HepG2 (cell line): Measurements from ENCODE around the gene CKLF. TPM values are rescaled to one million over a fixed set of nuclear protein-coding genes. Genes with fewer than 3 reads are reported as not detected.

ENCODE experiments used
- ATAC-seq: fragments of 200-7000 bp; cut with Tn5 transposase; 3 replicates; pipeline ENCODE4 v1.9.1; 2020; ENCODE audit warnings: mild to moderate bottlenecking, moderate library complexity
- BruUV-seq: library from RNA; stranded (reverse); fragments of 400-500 nt; replicated peaks from 2 replicates; lab custom pipeline; 2021; lab: Mats Ljungman, UMichigan
- CTCF ChIA-PET: fragments of 300-600 bp; formaldehyde crosslinking; extraction: SDS; loops from one replicate; lab custom pipeline; 2021; ENCODE audit warnings: low total read pairs, inconsistent platforms, low intra/inter-chr PET ratio; lab: Yijun Ruan, JAX
- POLR2A ChIA-PET: fragments of 350-600 bp; sonication (Branson Sonifier 250); formaldehyde crosslinking; loops from one replicate; lab custom pipeline; 2020; ENCODE audit warnings: antibody characterized with exemption, inconsistent platforms; lab: Yijun Ruan, JAX
- DNase-seq: peaks from one replicate; pipeline ENCODE4 v3.0.0-alpha.2; 2015; ENCODE audit warnings: low spot score
- FAIRE-seq: peaks from 3 replicates; lab custom pipeline; 2011; peaks lifted over from hg19 to GRCh38; lab: Jason Lieb, UNC
- H2AFZ ChIP-seq: one replicate; pipeline ENCODE4 v1.6.1; 2011; ENCODE audit warnings: low read length, inconsistent platforms
- H3K27ac ChIP-seq: fragments of 300-600 bp; 3 replicates; pipeline ENCODE4 v1.8.0; 2011; ENCODE audit warnings: mixed run types, mild to moderate bottlenecking, mixed read lengths, low read length, inconsistent platforms; ENCODE audit not compliant: insufficient read depth; ENCODE audit errors: extremely low read length
- H3K27me3 ChIP-seq, 2 experiments: fragments of 200-600 bp in 1 of 2; 2 replicates in 1 of 2; 3 replicates in 1 of 2; pipeline versions ENCODE4 v1.6.0 to v1.8.0; 2011; ENCODE audit warnings: low read length in 2 of 2, mild to moderate bottlenecking in 2 of 2, moderate library complexity in 2 of 2, inconsistent platforms in 1 of 2; ENCODE audit not compliant: insufficient read depth in 2 of 2, control insufficient read depth in 1 of 2
- H3K36me3 ChIP-seq, 2 experiments: fragments of 200-600 bp in 1 of 2; replicated peaks in 1 of 2; 2 replicates in 1 of 2; 3 replicates in 1 of 2; pipeline versions ENCODE4 v1.5.1 to v1.8.0; 2011; ENCODE audit warnings: low read length in 2 of 2, inconsistent platforms in 1 of 2; ENCODE audit not compliant: insufficient read depth in 2 of 2, control insufficient read depth in 1 of 2
- H3K4me1 ChIP-seq: 2 replicates; pipeline ENCODE4 v1.5.1; 2012; ENCODE audit warnings: low read length, inconsistent platforms; ENCODE audit not compliant: insufficient read depth
- H3K4me2 ChIP-seq: 2 replicates; pipeline ENCODE4 v1.6.0; 2011; ENCODE audit warnings: low read depth, low read length, inconsistent platforms
- H3K4me3 ChIP-seq, 3 experiments: fragments of 200-600 bp in 1 of 3; sonication (generic), shearing (Covaris generic) in 1 of 3; replicated peaks in 1 of 3; 2 replicates each; pipeline ENCODE4 v1.5.1; 2011 to 2016; ENCODE audit warnings: low read length in 3 of 3, inconsistent platforms in 2 of 3, low read depth in 2 of 3, mild to moderate bottlenecking in 2 of 3, control low read depth in 1 of 3, mixed read lengths in 1 of 3; ENCODE audit not compliant: insufficient read depth in 1 of 3
- H3K79me2 ChIP-seq: one replicate; pipeline ENCODE4 v1.6.1; 2011; ENCODE audit warnings: low read length, inconsistent platforms; ENCODE audit not compliant: insufficient read depth
- H3K9ac ChIP-seq: 2 replicates; pipeline ENCODE4 v1.6.0; 2011; ENCODE audit warnings: mild to moderate bottlenecking, low read depth, low read length, inconsistent platforms; ENCODE audit not compliant: insufficient read depth
- H3K9me3 ChIP-seq: 2 replicates; pipeline ENCODE4 v1.5.1; 2012; ENCODE audit warnings: mild to moderate bottlenecking, low read length
- H4K20me1 ChIP-seq: 2 replicates; pipeline ENCODE4 v1.6.0; 2011; ENCODE audit warnings: inconsistent platforms, mild to moderate bottlenecking, low read length, moderate library complexity; ENCODE audit not compliant: insufficient read depth
- LBX2 ChIP-seq: sonication (generic); formaldehyde crosslinking; IDR thresholded peaks from 2 replicates; pipeline ENCODE4 v1.5.0; 2020; ENCODE audit warnings: missing genetic modification reagents, mild to moderate bottlenecking, borderline replicate concordance
- NRL ChIP-seq: sonication (generic); formaldehyde crosslinking; IDR thresholded peaks from 2 replicates; pipeline ENCODE4 v1.5.0; 2020; ENCODE audit warnings: missing genetic modification reagents, mild to moderate bottlenecking, moderate library complexity, borderline replicate concordance
- RARG ChIP-seq: sonication (generic); formaldehyde crosslinking; IDR thresholded peaks from 2 replicates; pipeline ENCODE4 v1.4.0; 2020; ENCODE audit warnings: low read depth, mild to moderate bottlenecking, missing genetic modification reagents
- SPEN ChIP-seq: sonication (generic); formaldehyde crosslinking; IDR thresholded peaks from 2 replicates; pipeline ENCODE4 v1.5.1; 2020; ENCODE audit warnings: low read depth, mild to moderate bottlenecking, missing genetic modification reagents
- ZNF337 ChIP-seq: sonication (generic); formaldehyde crosslinking; IDR thresholded peaks from 2 replicates; pipeline ENCODE4 v1.5.1; 2020; ENCODE audit warnings: missing genetic modification reagents, low read depth, mild to moderate bottlenecking, borderline replicate concordance
- ZNF703 ChIP-seq: sonication (generic); formaldehyde crosslinking; IDR thresholded peaks from 2 replicates; pipeline ENCODE4 v1.5.1; 2020; ENCODE audit warnings: missing genetic modification reagents, mild to moderate bottlenecking, moderate library complexity, borderline replicate concordance
- ZNF800 ChIP-seq: sonication (generic); formaldehyde crosslinking; IDR thresholded peaks from 2 replicates; pipeline ENCODE4 v1.4.0; 2020; ENCODE audit warnings: missing genetic modification reagents
- WGBS: methylation state at CpG from one replicate; pipeline ENCODE4 v1.1.6; 2017; ENCODE audit warnings: low lambda C conversion rate; 5-methylcytosine and 5-hydroxymethylcytosine counted together
- in situ Hi-C: cut with HindIII; loops from 2 replicates; pipeline ENCODE4 v1.10.0; 2017; ENCODE audit warnings: low pct_unique_long_range_greater_than_20kb; ENCODE audit not compliant: extremely low pct_ligation_motif_present
- intact Hi-C: fragments of 100-400 bp; cut with micrococcal nuclease; formaldehyde crosslinking; loops from one replicate; pipeline ENCODE4 v1.10.0; 2022; ENCODE audit not compliant: unreplicated experiment
- polyA plus RNA-seq, 8 experiments: library from polyadenylated mRNA; depleted of rRNA in 3 of 8; stranded (reverse) in 7 of 8; unstranded in 1 of 8; fragments of >200 nt; fragmentation: Illumina TruSeq in 4 of 8; extraction: Trizol in 4 of 8; gene quantifications; 2 replicates each; pipeline versions ENCODE4 v1.2.1 to v1.2.3, GENCODE V29; 2011 to 2016; ENCODE audit warnings: low read depth in 4 of 8, missing spikeins in 1 of 8, mixed read lengths in 1 of 8; ENCODE audit not compliant: insufficient read depth in 1 of 8
- total RNA-seq, 5 experiments: library from RNA; depleted of rRNA; stranded (reverse); fragments of >200 nt; fragmentation: Illumina TruSeq; extraction: Trizol; gene quantifications; 2 replicates each; pipeline ENCODE4 v1.2.3, GENCODE V29; 2016; ENCODE audit warnings: low read depth in 1 of 5
- TF ChIP-seq, protein P1 (sequence below): sonication (generic); formaldehyde crosslinking; IDR thresholded peaks from 2 replicates; pipeline ENCODE4 v1.4.0; 2020; ENCODE audit warnings: missing genetic modification reagents, borderline replicate concordance
- TF ChIP-seq, protein P2 (sequence below): sonication (generic); formaldehyde crosslinking; IDR thresholded peaks from 2 replicates; pipeline ENCODE4 v1.5.0; 2020; ENCODE audit warnings: mild to moderate bottlenecking, missing genetic modification reagents

Gene CKLF
- total and polyA plus RNA-seq, 2 of the 13 experiments (the other 11 are each of a cell fraction or from before 2014, with no cell fraction given) = 120 to 167 TPM

DNA sequence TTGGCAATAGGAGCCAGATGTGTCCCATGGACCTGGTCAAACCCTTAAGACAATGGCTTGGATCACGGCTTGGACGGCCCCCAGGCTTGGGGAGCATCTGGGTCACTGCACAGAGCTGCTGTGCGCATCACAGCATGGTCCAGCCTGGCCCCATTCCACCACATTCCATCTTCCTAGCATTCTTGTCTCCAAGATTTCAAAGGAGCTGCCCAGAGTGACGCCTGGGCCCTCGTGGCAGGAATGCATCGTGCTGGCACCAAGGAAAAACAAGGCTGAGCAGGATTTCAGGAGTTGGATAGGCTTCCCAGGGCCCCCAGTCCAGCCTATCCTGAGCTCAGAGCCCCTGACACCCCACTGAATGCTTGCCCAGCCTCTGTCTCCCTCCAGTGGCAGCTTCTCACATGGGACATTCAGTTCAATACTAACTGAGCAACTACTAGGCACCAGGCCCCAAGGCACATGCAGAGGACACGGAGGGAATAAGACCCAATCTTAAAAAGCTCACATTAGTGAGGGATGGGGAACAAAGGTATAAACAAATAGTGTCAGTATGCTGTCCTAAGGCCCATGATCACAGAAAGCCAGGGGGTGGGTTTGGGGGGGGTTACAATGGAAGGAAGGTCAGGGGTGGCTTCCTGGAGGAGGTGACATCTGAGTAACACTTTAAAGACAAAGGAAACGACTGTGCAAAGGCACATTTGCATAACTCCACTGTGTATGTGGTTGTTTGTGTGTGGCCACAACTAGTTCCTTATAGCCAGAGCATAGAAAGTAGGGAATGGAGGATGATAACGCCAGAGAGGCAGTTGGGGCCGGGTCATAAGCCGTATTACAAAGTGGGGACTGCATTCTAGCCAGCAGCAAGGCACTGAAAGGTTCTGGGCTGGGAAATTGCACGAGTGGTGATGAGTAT is 36.5 kb upstream of the CKLF start (continued):
- TF ChIP-seq, protein P1, sequence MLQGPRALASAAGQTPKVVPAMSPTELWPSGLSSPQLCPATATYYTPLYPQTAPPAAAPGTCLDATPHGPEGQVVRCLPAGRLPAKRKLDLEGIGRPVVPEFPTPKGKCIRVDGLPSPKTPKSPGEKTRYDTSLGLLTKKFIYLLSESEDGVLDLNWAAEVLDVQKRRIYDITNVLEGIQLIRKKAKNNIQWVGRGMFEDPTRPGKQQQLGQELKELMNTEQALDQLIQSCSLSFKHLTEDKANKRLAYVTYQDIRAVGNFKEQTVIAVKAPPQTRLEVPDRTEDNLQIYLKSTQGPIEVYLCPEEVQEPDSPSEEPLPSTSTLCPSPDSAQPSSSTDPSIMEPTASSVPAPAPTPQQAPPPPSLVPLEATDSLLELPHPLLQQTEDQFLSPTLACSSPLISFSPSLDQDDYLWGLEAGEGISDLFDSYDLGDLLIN = peak; percentile 43; the same call in 1 of the 2 replicates
- no peak for TF ChIP-seq SPEN (CRISPR knock-in tag)

GRCh38 chr16:66516509-66516807 is 35.9 kb upstream of the CKLF start:
- Histone ChIP-seq H2AFZ (no peak overlapping the region), H3K9me3 (no peaks in the 10 kb centered on the region), H3K4me2 (peak overlapping the region; percentile 30), H3K4me1 (peaks cover 66% of the 10 kb centered on the region), H3K27ac (peak overlapping the region; percentile 99), H4K20me1 (no peaks in the 10 kb centered on the region), H3K79me2 (no peaks in the 10 kb centered on the region), H3K4me3 (peak overlapping the region in 1 of 3 experiments; percentile 67; a peak in 1 of 6 replicates), H3K36me3 (peaks cover 2 to 6% of the 10 kb centered on the region in 2 experiments; a peak in 3 of 5 replicates), H3K9ac (peak overlapping the region; percentile 43), H3K27me3 (no peaks in the 10 kb centered on the region)
- CTCF ChIA-PET = no interaction called here
- POLR2A ChIA-PET = interaction anchor here (1.7 kb wide), 1 partner anchor 88 kb away, joined by 9 read pairs; the partner anchor contains the start of gene CMTM3
- DNase-seq (no peak), ATAC-seq (peak; percentile 57), FAIRE-seq (no peak)
- in situ Hi-C loops (no loop called here), intact Hi-C loops (loop anchor here (2.0 kb wide), 2 partner anchors 34 to 88 kb away; partner anchors contain the start of gene CMTM3)
- TSS peak; percentile 49 for BruUV-seq
- WGBS = 51% methylated on average over 8 of the region's 8 CpGs
- TF ChIP-seq ZNF337 (peak; percentile 65; the same call in 1 of the 2 replicates), RARG (CRISPR knock-in tag) (no peak), LBX2 (CRISPR knock-in tag) (peak; percentile 65; the same call in 1 of the 2 replicates), NRL (0 out of 2 replicates have a peak, but pooled peaks have one; percentile 12), ZNF703 (CRISPR knock-in tag) (no peak), ZNF800 (CRISPR knock-in tag) (peak; percentile 17; the same call in 1 of the 2 replicates)
- TF ChIP-seq, protein P2, sequence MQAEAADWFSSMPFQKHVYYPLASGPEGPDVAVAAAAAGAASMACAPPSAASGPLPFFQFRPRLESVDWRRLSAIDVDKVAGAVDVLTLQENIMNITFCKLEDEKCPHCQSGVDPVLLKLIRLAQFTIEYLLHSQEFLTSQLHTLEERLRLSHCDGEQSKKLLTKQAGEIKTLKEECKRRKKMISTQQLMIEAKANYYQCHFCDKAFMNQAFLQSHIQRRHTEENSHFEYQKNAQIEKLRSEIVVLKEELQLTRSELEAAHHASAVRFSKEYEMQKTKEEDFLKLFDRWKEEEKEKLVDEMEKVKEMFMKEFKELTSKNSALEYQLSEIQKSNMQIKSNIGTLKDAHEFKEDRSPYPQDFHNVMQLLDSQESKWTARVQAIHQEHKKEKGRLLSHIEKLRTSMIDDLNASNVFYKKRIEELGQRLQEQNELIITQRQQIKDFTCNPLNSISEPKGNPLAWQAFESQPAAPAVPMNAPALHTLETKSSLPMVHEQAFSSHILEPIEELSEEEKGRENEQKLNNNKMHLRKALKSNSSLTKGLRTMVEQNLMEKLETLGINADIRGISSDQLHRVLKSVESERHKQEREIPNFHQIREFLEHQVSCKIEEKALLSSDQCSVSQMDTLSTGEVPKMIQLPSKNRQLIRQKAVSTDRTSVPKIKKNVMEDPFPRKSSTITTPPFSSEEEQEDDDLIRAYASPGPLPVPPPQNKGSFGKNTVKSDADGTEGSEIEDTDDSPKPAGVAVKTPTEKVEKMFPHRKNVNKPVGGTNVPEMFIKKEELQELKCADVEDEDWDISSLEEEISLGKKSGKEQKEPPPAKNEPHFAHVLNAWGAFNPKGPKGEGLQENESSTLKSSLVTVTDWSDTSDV (CRISPR knock-in tag) = 0 out of 2 replicates have a peak, but pooled peaks have one; percentile 12
